Measurements from ENCODE around the gene EXOC6B.

EXOC6B gene

GRCh38 chr2:72149556-72150156, 676.2 kb downstream of the EXOC6B start:
- Histone ChIP-seq H2BK120ac (ENCODE audit: low read depth, low read length) (no peak overlapping the region), H3K14ac (ENCODE audit: low read length) (peak overlapping the region; percentile 67), H3K79me1 (ENCODE audit: low read depth, low read length) (no peaks in the 10 kb centered on the region), H2BK5ac (ENCODE audit: low read length) (no peak overlapping the region), H2BK12ac (ENCODE audit: low read length) (no peak overlapping the region), H3K23ac (ENCODE audit: low read depth, low read length, poor library complexity) (peak overlapping the region; percentile 92), H4K91ac (ENCODE audit: low read depth, low read length, poor library complexity) (no peak overlapping the region), H3K27ac (replicated peaks; ENCODE audit: low read length) (no peak overlapping the region), H2AFZ (ENCODE audit: low read length) (peak overlapping the region; percentile 76), H3K27me3 (ENCODE audit: control insufficient read depth in 3 of 3, insufficient read depth in 3 of 3, low read depth in 1 of 3, low read length in 3 of 3) (peaks cover 34 to 85% (median 63%) of the 10 kb centered on the region in 3 experiments), H3K4ac (ENCODE audit: low read length) (no peak overlapping the region), H3K4me2 (ENCODE audit: insufficient read depth, low read length, poor library complexity, severe bottlenecking) (peak overlapping the region; percentile 78), H3K4me3 (ENCODE audit: low read length in 2 of 2) (peak overlapping the region; percentile 41 to 82), H4K8ac (ENCODE audit: low read depth, low read length) (no peak overlapping the region), H3K9ac (ENCODE audit: low read depth, low read length, poor library complexity) (peak overlapping the region; percentile 78), H3K36me3 (replicated peaks in 1 of 2; ENCODE audit: control insufficient read depth in 2 of 2, insufficient read depth in 2 of 2, low read length in 2 of 2) (no peaks in the 10 kb centered on the region), H3K4me1 (ENCODE audit: control insufficient read depth in 2 of 2, insufficient read depth in 1 of 2, low read depth in 1 of 2, low read length in 2 of 2) (peaks cover 11 to 20% of the 10 kb centered on the region in 2 donors), H2BK15ac (ENCODE audit: low read length) (peak overlapping the region; percentile 63), H3K18ac (ENCODE audit: low read length) (peak overlapping the region; percentile 92), H3K9me3 (replicated peaks in 1 of 2; ENCODE audit: control insufficient read depth in 2 of 2, insufficient read depth in 1 of 2, low read depth in 1 of 2, low read length in 2 of 2) (peaks cover 5 to 6% of the 10 kb centered on the region in 2 donors), H2AK5ac (ENCODE audit: low read depth, low read length) (peak overlapping the region; percentile 83)
- no peak for DNase-seq (ENCODE audit: low spot score)
- WGBS, 2 donors (ENCODE audit: extremely low coverage in 2 of 2, insufficient read length in 2 of 2, insufficient replicate concordance in 1 of 2): no CpG with 5 or more reads among the region's 45 CpGs

DNA sequence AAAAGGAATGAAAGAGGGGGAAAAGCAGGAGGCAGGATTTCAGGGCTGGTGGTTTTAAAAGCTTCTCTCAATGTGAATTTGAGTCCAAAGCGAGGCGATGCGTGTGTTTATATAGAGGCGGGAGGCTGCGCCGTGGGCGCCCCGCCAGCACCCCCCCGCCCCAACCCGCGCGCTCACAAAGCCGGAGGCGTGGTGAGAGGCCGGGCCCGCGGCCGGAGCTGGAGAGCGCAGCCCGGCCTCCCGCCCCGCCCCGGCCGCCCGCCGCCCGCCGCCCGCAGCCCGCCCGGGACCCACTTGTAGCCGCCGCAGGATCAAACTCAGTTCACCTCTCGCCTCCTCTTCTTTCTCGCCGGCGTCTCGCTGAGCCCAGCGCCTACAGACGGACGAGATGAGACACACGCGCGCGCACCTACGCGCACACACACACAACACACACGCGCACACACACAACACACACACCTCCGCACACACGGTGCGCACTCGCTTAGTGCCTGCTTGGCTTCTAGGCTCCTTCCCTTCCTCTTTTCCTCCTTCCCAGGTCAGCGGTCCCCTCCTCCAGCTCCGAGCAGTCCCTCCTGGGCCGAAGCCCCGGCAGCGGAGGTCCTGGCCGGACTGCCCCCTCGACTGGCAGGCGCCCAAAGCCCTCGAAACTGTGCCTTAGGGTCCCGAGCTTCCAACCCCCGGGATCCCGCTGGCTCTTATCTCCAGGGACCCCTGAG, 676.8 kb downstream of the EXOC6B start:
- H4K8ac ChIP-seq (ENCODE audit: low read depth, low read length): no peak overlapping the region
- H2AK5ac ChIP-seq (ENCODE audit: low read depth, low read length): peak overlapping the region; percentile 67
- peak overlapping the region; percentile 78 for H3K4me2 ChIP-seq (ENCODE audit: insufficient read depth, low read length, poor library complexity, severe bottlenecking)
- H3K4me3 ChIP-seq (ENCODE audit: low read length in 2 of 2): peak overlapping the region; percentile 41 to 82
- peaks cover 11 to 17% of the 10 kb centered on the region in 2 donors for H3K4me1 ChIP-seq (ENCODE audit: control insufficient read depth in 2 of 2, insufficient read depth in 1 of 2, low read depth in 1 of 2, low read length in 2 of 2)
- no peak overlapping the region for H2BK12ac ChIP-seq (ENCODE audit: low read length)
- H3K79me1 ChIP-seq (ENCODE audit: low read depth, low read length): no peaks in the 10 kb centered on the region
- peak overlapping the region; percentile 94 for H3K9ac ChIP-seq (ENCODE audit: low read depth, low read length, poor library complexity)
- H2BK5ac ChIP-seq (ENCODE audit: low read length): no peak overlapping the region
- H3K36me3 ChIP-seq (replicated peaks in 1 of 2; ENCODE audit: control insufficient read depth in 2 of 2, insufficient read depth in 2 of 2, low read length in 2 of 2): no peaks in the 10 kb centered on the region
- peaks cover 5 to 6% of the 10 kb centered on the region in 2 donors for H3K9me3 ChIP-seq (replicated peaks in 1 of 2; ENCODE audit: control insufficient read depth in 2 of 2, insufficient read depth in 1 of 2, low read depth in 1 of 2, low read length in 2 of 2)
- H2BK120ac ChIP-seq (ENCODE audit: low read depth, low read length): no peak overlapping the region
- H4K91ac ChIP-seq (ENCODE audit: low read depth, low read length, poor library complexity): no peak overlapping the region
- H2BK15ac ChIP-seq (ENCODE audit: low read length): peak overlapping the region; percentile 59
- WGBS, 2 donors (ENCODE audit: extremely low coverage in 2 of 2, insufficient read length in 2 of 2, insufficient replicate concordance in 1 of 2): no CpG with 5 or more reads among the region's 65 CpGs
- H3K14ac ChIP-seq (ENCODE audit: low read length): peak overlapping the region; percentile 97
- peak overlapping the region; percentile 95 for H3K23ac ChIP-seq (ENCODE audit: low read depth, low read length, poor library complexity)
- H2AFZ ChIP-seq (ENCODE audit: low read length): peak overlapping the region; percentile 76
- no peak overlapping the region for H3K4ac ChIP-seq (ENCODE audit: low read length)
- H3K18ac ChIP-seq (ENCODE audit: low read length): peak overlapping the region; percentile 92
- H3K27ac ChIP-seq (replicated peaks; ENCODE audit: low read length): no peak overlapping the region
- H3K27me3 ChIP-seq (ENCODE audit: control insufficient read depth in 3 of 3, insufficient read depth in 3 of 3, low read depth in 1 of 3, low read length in 3 of 3): peaks cover 36 to 86% (median 69%) of the 10 kb centered on the region in 3 experiments
- DNase-seq (ENCODE audit: low spot score): peak; percentile 47

GRCh38 chr2:72148003-72148836, 677.6 kb downstream of the EXOC6B start:
- Histone ChIP-seq H4K8ac (ENCODE audit: low read depth, low read length) (no peak overlapping the region), H3K18ac (ENCODE audit: low read length) (no peak overlapping the region), H2AK5ac (ENCODE audit: low read depth, low read length) (no peak overlapping the region), H2BK12ac (ENCODE audit: low read length) (no peak overlapping the region), H3K27ac (replicated peaks; ENCODE audit: low read length) (no peak overlapping the region), H3K23ac (ENCODE audit: low read depth, low read length, poor library complexity) (no peak overlapping the region), H3K14ac (ENCODE audit: low read length) (no peak overlapping the region), H3K4me2 (ENCODE audit: insufficient read depth, low read length, poor library complexity, severe bottlenecking) (peak overlapping the region; percentile 78), H3K4ac (ENCODE audit: low read length) (no peak overlapping the region), H3K36me3 (replicated peaks in 1 of 2; ENCODE audit: control insufficient read depth in 2 of 2, insufficient read depth in 2 of 2, low read length in 2 of 2) (no peaks in the 10 kb centered on the region), H3K79me1 (ENCODE audit: low read depth, low read length) (no peaks in the 10 kb centered on the region), H4K91ac (ENCODE audit: low read depth, low read length, poor library complexity) (no peak overlapping the region), H3K27me3 (ENCODE audit: control insufficient read depth in 3 of 3, insufficient read depth in 3 of 3, low read depth in 1 of 3, low read length in 3 of 3) (peaks cover 40 to 91% (median 77%) of the 10 kb centered on the region in 3 experiments), H3K4me1 (ENCODE audit: control insufficient read depth in 2 of 2, insufficient read depth in 1 of 2, low read depth in 1 of 2, low read length in 2 of 2) (peaks cover 11 to 25% of the 10 kb centered on the region in 2 donors), H3K9me3 (replicated peaks in 1 of 2; ENCODE audit: control insufficient read depth in 2 of 2, insufficient read depth in 1 of 2, low read depth in 1 of 2, low read length in 2 of 2) (peaks cover 7 to 10% of the 10 kb centered on the region in 2 donors), H3K4me3 (ENCODE audit: low read length in 2 of 2) (peak overlapping the region; percentile 35 to 73), H2BK15ac (ENCODE audit: low read length) (no peak overlapping the region), H2BK5ac (ENCODE audit: low read length) (no peak overlapping the region), H2BK120ac (ENCODE audit: low read depth, low read length) (no peak overlapping the region), H2AFZ (ENCODE audit: low read length) (peak overlapping the region; percentile 76), H3K9ac (ENCODE audit: low read depth, low read length, poor library complexity) (no peak overlapping the region)
- WGBS, 2 donors (ENCODE audit: extremely low coverage in 2 of 2, insufficient read length in 2 of 2, insufficient replicate concordance in 1 of 2): no CpG with 5 or more reads among the region's 68 CpGs
- DNase-seq (ENCODE audit: low spot score): no peak

Measured in neuronal stem cell (in vitro differentiated cells).